K562 (cell line): ENCODE data around the gene HBEGF. TPM values are rescaled to one million over a fixed set of nuclear protein-coding genes. Genes with fewer than 3 reads are reported as not detected.

Experiments
- ATAC-seq: fragments of 200-7000 bp; cut with Tn5 transposase; 3 replicates; pipeline ENCODE4 v1.9.1; 2020; ENCODE audit warnings: moderate library complexity
- BruUV-seq: library from RNA; stranded (reverse); fragments of 400-500 nt; replicated peaks from 2 replicates; lab custom pipeline; 2021; lab: Mats Ljungman, UMichigan
- CTCF ChIA-PET: fragments of 300-600 bp; formaldehyde crosslinking; extraction: SDS; loops from one replicate; lab custom pipeline; 2021; ENCODE audit warnings: low intra/inter-chr PET ratio; lab: Yijun Ruan, JAX
- POLR2A ChIA-PET: fragments of 300-600, 350-650 bp; sonication (Branson Sonifier 250); formaldehyde crosslinking; extraction: SDS; loops from one replicate; lab custom pipeline; 2021; ENCODE audit warnings: antibody characterized with exemption, inconsistent platforms; lab: Yijun Ruan, JAX
- DNase-seq, 4 experiments: peaks; one replicate each; pipeline versions ENCODE4 v3.0.0 to v3.0.0-alpha.2; 2011 to 2018; ENCODE audit warnings: low spot score in 3 of 4, mixed read lengths in 3 of 4; ENCODE audit errors: extremely low read depth in 1 of 4
- FAIRE-seq: peaks from 2 replicates; lab custom pipeline; 2011; peaks lifted over from hg19 to GRCh38; lab: Jason Lieb, UNC
- H2AFZ ChIP-seq: 2 replicates; pipeline ENCODE4 v1.6.0; 2011; ENCODE audit warnings: low read depth, low read length, control low read depth, inconsistent platforms
- H3K27ac ChIP-seq: fragments of 200-600 bp; 3 replicates; pipeline ENCODE4 v1.8.0; 2011; ENCODE audit warnings: low read depth, mild to moderate bottlenecking, control low read depth, inconsistent platforms, low read length, moderate library complexity, mixed read lengths; ENCODE audit errors: extremely low read depth
- H3K27me3 ChIP-seq, 2 experiments: fragments of 300-600 bp in 1 of 2; 2 replicates in 1 of 2; 3 replicates in 1 of 2; pipeline versions ENCODE4 v1.6.0 to v1.8.0; 2011; ENCODE audit warnings: inconsistent platforms in 2 of 2, low read length in 2 of 2, mild to moderate bottlenecking in 1 of 2, mixed read lengths in 1 of 2, moderate library complexity in 1 of 2; ENCODE audit not compliant: control insufficient read depth in 2 of 2, insufficient read depth in 2 of 2
- H3K36me3 ChIP-seq: fragments of 300-600 bp; 3 replicates; pipeline ENCODE4 v1.8.0; 2011; ENCODE audit warnings: mild to moderate bottlenecking, low read length, inconsistent platforms; ENCODE audit not compliant: control insufficient read depth, insufficient read depth
- H3K4me1 ChIP-seq, 2 experiments: fragments of 200-600 bp in 1 of 2; replicated peaks in 1 of 2; 2 replicates in 1 of 2; 3 replicates in 1 of 2; pipeline versions ENCODE4 v1.5.1 to v1.8.0; 2011; ENCODE audit warnings: inconsistent platforms in 2 of 2, low read length in 2 of 2, mild to moderate bottlenecking in 1 of 2, mixed read lengths in 1 of 2, moderate library complexity in 1 of 2; ENCODE audit not compliant: control insufficient read depth in 2 of 2, insufficient read depth in 2 of 2
- H3K4me2 ChIP-seq: 2 replicates; pipeline ENCODE4 v1.6.1; 2011; ENCODE audit warnings: low read length, control low read depth, inconsistent platforms, mixed read lengths; ENCODE audit not compliant: insufficient read depth
- H3K4me3 ChIP-seq: fragments of 200-600 bp; sonication (generic), shearing (Covaris generic); 2 replicates; pipeline ENCODE4 v1.5.1; 2016; ENCODE audit warnings: control low read depth, inconsistent platforms
- H3K79me2 ChIP-seq: fragments of 200-600 bp; 3 replicates; pipeline ENCODE4 v1.8.0; 2011; ENCODE audit warnings: low read length, inconsistent platforms; ENCODE audit not compliant: control insufficient read depth, insufficient read depth
- H3K9ac ChIP-seq, 2 experiments: 2 replicates each; pipeline versions ENCODE4 v1.6.0 to v1.6.1; 2011; ENCODE audit warnings: low read depth in 2 of 2, low read length in 2 of 2, control low read depth in 1 of 2, inconsistent platforms in 1 of 2, mild to moderate bottlenecking in 1 of 2, mixed read lengths in 1 of 2; ENCODE audit not compliant: insufficient read depth in 1 of 2
- H3K9me1 ChIP-seq: one replicate; pipeline ENCODE4 v1.6.0; 2011; ENCODE audit warnings: inconsistent platforms, mild to moderate bottlenecking, low read length, moderate library complexity; ENCODE audit not compliant: control insufficient read depth, insufficient read depth
- H3K9me3 ChIP-seq: replicated peaks from 2 replicates; pipeline ENCODE4 v1.5.1; 2011; ENCODE audit warnings: low read depth, low read length, inconsistent platforms; ENCODE audit not compliant: control insufficient read depth, insufficient read depth
- H4K20me1 ChIP-seq: replicated peaks from 2 replicates; pipeline ENCODE4 v1.6.1; 2011; ENCODE audit warnings: low read length, inconsistent platforms, mixed read lengths; ENCODE audit not compliant: control insufficient read depth, insufficient read depth
- CBX3 ChIP-seq, 2 experiments: IDR thresholded peaks; 1 replicate in 1 of 2; 2 replicates in 1 of 2; pipeline ENCODE4 v1.6.1; 2012; ENCODE audit warnings: inconsistent platforms in 2 of 2, low read length in 2 of 2, borderline replicate concordance in 1 of 2, control low read depth in 1 of 2
- FOXM1 ChIP-seq, 2 experiments: fragments of 450-650 bp in 1 of 2; sonication (generic) in 1 of 2; formaldehyde crosslinking in 1 of 2; IDR thresholded peaks; 2 replicates each; pipeline versions ENCODE4 v1.6.1 to v1.9.0; 2017 to 2022; ENCODE audit warnings: low read depth in 2 of 2, mild to moderate bottlenecking in 2 of 2, missing genetic modification reagents in 1 of 2, moderate library complexity in 1 of 2
- PHF20 ChIP-seq: fragments of 450-650 bp; IDR thresholded peaks from 2 replicates; pipeline ENCODE4 v1.6.1; 2018; ENCODE audit not compliant: partially characterized antibody
- RCOR1 ChIP-seq, 2 experiments: IDR thresholded peaks; 2 replicates each; pipeline ENCODE4 v1.6.1; 2012; ENCODE audit warnings: low read depth in 2 of 2, low read length in 2 of 2, borderline replicate concordance in 1 of 2, improper control_type of control experiment in 1 of 2
- ZNF239 ChIP-seq: fragments of 250-450 bp; sonication (Bioruptor Pico); IDR thresholded peaks from 2 replicates; pipeline ENCODE4 v1.4.0; 2020; ENCODE audit warnings: mild to moderate bottlenecking
- ZNF324 ChIP-seq: fragments of 250-450 bp; sonication (Bioruptor Pico); IDR thresholded peaks from 2 replicates; pipeline ENCODE4 v1.4.0; 2020; ENCODE audit warnings: mild to moderate bottlenecking
- ZNF507 ChIP-seq: conservative IDR thresholded peaks from 2 replicates; pipeline ENCODE4 v1.6.1; 2017; ENCODE audit warnings: missing genetic modification characterization, missing compliant biosample characterization
- ZNF76 ChIP-seq: fragments of 250-450 bp; sonication (Bioruptor Pico); IDR thresholded peaks from 2 replicates; pipeline ENCODE4 v1.4.0; 2020; ENCODE audit warnings: mild to moderate bottlenecking, moderate library complexity, borderline replicate concordance
- ZNF778 ChIP-seq: fragments of 450-650 bp; formaldehyde crosslinking; IDR thresholded peaks from 2 replicates; pipeline ENCODE4 v1.4.0; 2020; ENCODE audit warnings: mild to moderate bottlenecking, moderate library complexity
- WGBS: fragments of 100-300 bp; shearing (Covaris generic); methylation state at CpG from one replicate; pipeline ENCODE4 v1.1.6; 2016; ENCODE audit warnings: low coverage, mixed read lengths; ENCODE audit not compliant: insufficient coverage; ENCODE audit errors: missing lambda C conversion rate; 5-methylcytosine and 5-hydroxymethylcytosine counted together
- in situ Hi-C: fragments of 300-500 bp; cut with MboI; formaldehyde crosslinking; loops from 4 replicates; pipeline ENCODE4 v1.15.0; 2018; ENCODE audit warnings: inconsistent platforms, mixed read lengths
- intact Hi-C: fragments of 100-400 bp; cut with micrococcal nuclease; formaldehyde crosslinking; loops from 2 replicates; pipeline ENCODE4 v1.14.2; 2022
- polyA plus RNA-seq, 8 experiments: library from polyadenylated mRNA; depleted of rRNA in 4 of 8; stranded (reverse) in 5 of 8; unstranded in 3 of 8; fragments of >200 nt; fragmentation: Nextera tagmentation in 2 of 8; fragmentation: Illumina TruSeq in 1 of 8; extraction: Ambion mirVana in 2 of 8; extraction: Trizol in 1 of 8; gene quantifications; 2 replicates each; pipeline versions ENCODE4 v1.2.1 to v1.2.3, GENCODE V29; 2011 to 2014; ENCODE audit warnings: inconsistent platforms in 1 of 8, missing spikeins in 1 of 8
- total RNA-seq, 7 experiments: library from RNA; depleted of rRNA in 6 of 7; stranded (reverse); fragments of >200 nt in 6 of 7; fragmentation: Illumina TruSeq in 2 of 7; extraction: Trizol in 2 of 7; gene quantifications; 2 replicates each; pipeline versions ENCODE4 v1.2.1 to v1.2.3, GENCODE V29; 2011 to 2021; ENCODE audit warnings: low replicate concordance in 1 of 7
- TF ChIP-seq, protein P1 (sequence below): conservative IDR thresholded peaks from 2 replicates; pipeline ENCODE4 v1.6.1; 2011; ENCODE audit warnings: low read depth, mild to moderate bottlenecking, low read length; ENCODE audit not compliant: control insufficient read depth
- TF ChIP-seq, protein P2 (sequence below): sonication (generic); formaldehyde crosslinking; IDR thresholded peaks from 2 replicates; pipeline ENCODE4 v1.8.0; 2023; ENCODE audit warnings: mild to moderate bottlenecking, missing genetic modification reagents

Gene HBEGF
- total and polyA plus RNA-seq, 9 of the 15 experiments (the other 6 are each of a cell fraction or from before 2014, with no cell fraction given): 0.11 to 1.1 (median 0.60) TPM

DNA sequence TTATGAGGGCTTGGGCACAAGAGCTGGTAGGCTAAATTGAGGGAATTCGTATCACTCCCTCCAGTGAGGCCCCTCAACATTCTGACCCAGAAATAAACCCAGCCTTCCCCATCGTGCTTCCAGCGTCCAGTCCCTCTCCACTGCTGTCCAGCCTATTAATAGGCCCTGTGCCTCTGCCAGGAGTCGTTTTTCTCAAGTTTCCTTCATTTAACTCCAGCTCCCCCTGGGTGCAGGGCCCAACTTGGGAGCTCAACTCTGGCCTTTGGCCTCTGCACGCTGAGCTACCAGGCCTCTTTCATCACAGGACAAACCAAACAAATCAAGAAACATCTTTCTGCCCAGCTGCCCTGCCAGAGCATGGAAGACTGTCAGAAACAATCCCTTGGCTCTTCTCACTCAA, 10.0 kb downstream of the HBEGF start:
- ChIA-PET CTCF (no interaction called here), POLR2A (interaction anchor here (0.6 to 2.9 kb wide), 5 partner anchors 10 to 198 kb away, joined by 3 to 19 read pairs (median 4); partner anchors contain the start of gene HBEGF)
- Histone ChIP-seq H3K4me1 (no peaks in the 10 kb centered on the region), H3K27me3 (no peaks in the 10 kb centered on the region), H3K9me3 (no peaks in the 10 kb centered on the region), H3K79me2 (no peaks in the 10 kb centered on the region), H4K20me1 (no peaks in the 10 kb centered on the region), H3K4me2 (no peak overlapping the region), H3K9ac (no peak overlapping the region; a peak in 1 of 4 replicates), H3K27ac (no peak overlapping the region), H3K36me3 (no peaks in the 10 kb centered on the region), H3K9me1 (no peaks in the 10 kb centered on the region), H3K4me3 (no peak overlapping the region), H2AFZ (no peak overlapping the region)
- no peak for DNase-seq
- no peak for FAIRE-seq
- no TSS peak for BruUV-seq
- peak; percentile 25; the same call in 1 of the 3 replicates for ATAC-seq
- TF ChIP-seq FOXM1 (IDR thresholded peaks at IDR 0.05; ENCODE audit: low read depth): no peak
- TF ChIP-seq FOXM1 (CRISPR knock-in tag; IDR thresholded peaks at IDR 0.05; ENCODE audit: low read depth): no peak
- no peak for TF ChIP-seq ZNF507 (tag)
- in situ Hi-C loops (no loop called here), intact Hi-C loops (no loop called here)
- WGBS: 28% methylated on average over 5 of the region's 5 CpGs

GRCh38 chr5:140331638-140332037, 14.8 kb downstream of the HBEGF start:
- WGBS: 8% methylated on average over 1 of the region's 1 CpG
- H3K27ac ChIP-seq: no peak overlapping the region
- H2AFZ ChIP-seq: no peak overlapping the region
- CTCF ChIA-PET: no interaction called here
- no peak overlapping the region for H3K9ac ChIP-seq
- intact Hi-C loops (no loop called here), in situ Hi-C loops (no loop called here)
- H4K20me1 ChIP-seq: no peaks in the 10 kb centered on the region
- no peaks in the 10 kb centered on the region for H3K9me3 ChIP-seq
- FAIRE-seq: no peak
- ATAC-seq: no peak
- no peak overlapping the region for H3K4me2 ChIP-seq
- H3K36me3 ChIP-seq: no peaks in the 10 kb centered on the region
- no peak overlapping the region for H3K4me3 ChIP-seq
- no peak for DNase-seq
- H3K27me3 ChIP-seq: peaks cover 0 to 4% of the 10 kb centered on the region in 2 experiments; a peak in 1 of 5 replicates
- BruUV-seq: no TSS peak
- H3K4me1 ChIP-seq: no peaks in the 10 kb centered on the region
- no peaks in the 10 kb centered on the region for H3K79me2 ChIP-seq
- no peaks in the 10 kb centered on the region for H3K9me1 ChIP-seq
- POLR2A ChIA-PET: interaction anchor here (1.7 kb wide), 1 partner anchor 11 kb away, joined by 5 read pairs; no protein-coding TSS in a partner anchor
- no peak for TF ChIP-seq CBX3 (IDR thresholded peaks at IDR 0.05; ENCODE audit: borderline replicate concordance in 1 of 2, low read length in 2 of 2)
- TF ChIP-seq ZNF239 (CRISPR knock-in tag): no peak
- TF ChIP-seq, protein P1, sequence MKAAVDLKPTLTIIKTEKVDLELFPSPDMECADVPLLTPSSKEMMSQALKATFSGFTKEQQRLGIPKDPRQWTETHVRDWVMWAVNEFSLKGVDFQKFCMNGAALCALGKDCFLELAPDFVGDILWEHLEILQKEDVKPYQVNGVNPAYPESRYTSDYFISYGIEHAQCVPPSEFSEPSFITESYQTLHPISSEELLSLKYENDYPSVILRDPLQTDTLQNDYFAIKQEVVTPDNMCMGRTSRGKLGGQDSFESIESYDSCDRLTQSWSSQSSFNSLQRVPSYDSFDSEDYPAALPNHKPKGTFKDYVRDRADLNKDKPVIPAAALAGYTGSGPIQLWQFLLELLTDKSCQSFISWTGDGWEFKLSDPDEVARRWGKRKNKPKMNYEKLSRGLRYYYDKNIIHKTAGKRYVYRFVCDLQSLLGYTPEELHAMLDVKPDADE: no peak
- TF ChIP-seq ZNF778: no peak
- no peak for TF ChIP-seq RCOR1 (IDR thresholded peaks at IDR 0.05; ENCODE audit: borderline replicate concordance in 1 of 2, low read depth in 2 of 2, low read length in 2 of 2)
- TF ChIP-seq ZNF324 (CRISPR knock-in tag): no peak
- no peak for TF ChIP-seq PHF20
- TF ChIP-seq, protein P2, sequence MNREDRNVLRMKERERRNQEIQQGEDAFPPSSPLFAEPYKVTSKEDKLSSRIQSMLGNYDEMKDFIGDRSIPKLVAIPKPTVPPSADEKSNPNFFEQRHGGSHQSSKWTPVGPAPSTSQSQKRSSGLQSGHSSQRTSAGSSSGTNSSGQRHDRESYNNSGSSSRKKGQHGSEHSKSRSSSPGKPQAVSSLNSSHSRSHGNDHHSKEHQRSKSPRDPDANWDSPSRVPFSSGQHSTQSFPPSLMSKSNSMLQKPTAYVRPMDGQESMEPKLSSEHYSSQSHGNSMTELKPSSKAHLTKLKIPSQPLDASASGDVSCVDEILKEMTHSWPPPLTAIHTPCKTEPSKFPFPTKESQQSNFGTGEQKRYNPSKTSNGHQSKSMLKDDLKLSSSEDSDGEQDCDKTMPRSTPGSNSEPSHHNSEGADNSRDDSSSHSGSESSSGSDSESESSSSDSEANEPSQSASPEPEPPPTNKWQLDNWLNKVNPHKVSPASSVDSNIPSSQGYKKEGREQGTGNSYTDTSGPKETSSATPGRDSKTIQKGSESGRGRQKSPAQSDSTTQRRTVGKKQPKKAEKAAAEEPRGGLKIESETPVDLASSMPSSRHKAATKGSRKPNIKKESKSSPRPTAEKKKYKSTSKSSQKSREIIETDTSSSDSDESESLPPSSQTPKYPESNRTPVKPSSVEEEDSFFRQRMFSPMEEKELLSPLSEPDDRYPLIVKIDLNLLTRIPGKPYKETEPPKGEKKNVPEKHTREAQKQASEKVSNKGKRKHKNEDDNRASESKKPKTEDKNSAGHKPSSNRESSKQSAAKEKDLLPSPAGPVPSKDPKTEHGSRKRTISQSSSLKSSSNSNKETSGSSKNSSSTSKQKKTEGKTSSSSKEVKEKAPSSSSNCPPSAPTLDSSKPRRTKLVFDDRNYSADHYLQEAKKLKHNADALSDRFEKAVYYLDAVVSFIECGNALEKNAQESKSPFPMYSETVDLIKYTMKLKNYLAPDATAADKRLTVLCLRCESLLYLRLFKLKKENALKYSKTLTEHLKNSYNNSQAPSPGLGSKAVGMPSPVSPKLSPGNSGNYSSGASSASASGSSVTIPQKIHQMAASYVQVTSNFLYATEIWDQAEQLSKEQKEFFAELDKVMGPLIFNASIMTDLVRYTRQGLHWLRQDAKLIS: no peak
- no peak for TF ChIP-seq ZNF76 (CRISPR knock-in tag)
